ENCODE results near the gene MYCT1. TPM values are rescaled to one million over a fixed set of nuclear protein-coding genes. Genes with fewer than 3 reads are reported as not detected.

The MYCT1 gene
- total and polyA plus RNA-seq, 2 of the 8 experiments (the other 6 are each of a cell fraction or from before 2014, with no cell fraction given): 0.39 to 3.3 TPM

DNA sequence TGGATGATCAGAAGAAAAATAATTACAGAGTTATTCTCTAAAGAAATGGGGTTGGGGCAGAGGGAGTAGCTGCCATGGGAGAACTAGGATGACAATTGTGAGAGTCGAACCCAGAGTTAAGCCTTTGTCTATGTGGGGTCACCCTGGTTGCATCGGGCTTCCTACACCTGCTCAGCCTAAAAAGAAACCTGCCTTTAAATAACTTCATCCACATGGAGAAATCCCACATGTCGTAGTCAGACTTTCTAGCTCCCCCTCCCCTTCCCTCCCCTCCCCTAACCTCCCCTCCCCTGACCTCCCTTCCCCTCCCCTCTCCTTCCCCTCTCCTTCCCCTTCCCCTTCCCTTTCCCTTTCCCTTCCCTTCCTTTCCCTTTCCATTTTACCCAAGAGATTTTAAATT, 67.6 kb downstream of the MYCT1 start:
- POLR2A ChIA-PET (ENCODE audit: partially characterized antibody): no interaction called here
- Histone ChIP-seq H2BK12ac (ENCODE audit: low read depth, low read length) (no peak overlapping the region), H3K9ac (replicated peaks in 1 of 4; ENCODE audit: extremely low read depth in 1 of 4, low read depth in 3 of 4, low read length in 3 of 4) (no peak overlapping the region), H4K20me1 (replicated peaks in 1 of 2; ENCODE audit: control insufficient read depth in 1 of 2, insufficient read depth in 2 of 2, low read length in 2 of 2) (no peaks in the 10 kb centered on the region), H3K4me1 (replicated peaks in 1 of 4; ENCODE audit: control insufficient read depth in 3 of 4, insufficient read depth in 4 of 4, low read length in 3 of 4) (no peaks in the 10 kb centered on the region), H2AFZ (ENCODE audit: low read length) (no peak overlapping the region), H4K8ac (ENCODE audit: extremely low read depth, insufficient read depth, low read length) (no peak overlapping the region), H4K5ac (ENCODE audit: insufficient read length, low read depth, low read length) (no peak overlapping the region), H3K4me2 (ENCODE audit: insufficient read depth in 1 of 2, low read depth in 2 of 2, low read length in 2 of 2) (no peak overlapping the region), H4K91ac (replicated peaks; ENCODE audit: insufficient read length, low read length) (no peak overlapping the region), H3K79me2 (ENCODE audit: control insufficient read depth in 1 of 2, insufficient read depth in 2 of 2, low read length in 2 of 2) (no peaks in the 10 kb centered on the region), H3K23me2 (ENCODE audit: low read depth, low read length) (no peaks in the 10 kb centered on the region), H2BK120ac (replicated peaks; ENCODE audit: low read depth, low read length) (no peak overlapping the region), H3K27ac (ENCODE audit: low read depth, low read length) (no peak overlapping the region), H3K4me3 (ENCODE audit: extremely low read depth in 1 of 4, insufficient read depth in 2 of 4, low read depth in 3 of 4, low read length in 4 of 4) (no peak overlapping the region), H2BK5ac (ENCODE audit: low read depth, low read length) (no peak overlapping the region), H2BK15ac (ENCODE audit: low read length) (no peak overlapping the region), H3K79me1 (ENCODE audit: low read depth, low read length) (no peaks in the 10 kb centered on the region), H3K36me3 (ENCODE audit: control insufficient read depth in 2 of 4, insufficient read depth in 4 of 4, low read length in 3 of 4) (no peaks in the 10 kb centered on the region), H3K9me3 (ENCODE audit: insufficient read depth in 2 of 2, low read depth in 1 of 2, low read length in 1 of 2) (no peaks in the 10 kb centered on the region), H3K4ac (replicated peaks; ENCODE audit: insufficient read length, low read depth, low read length) (no peak overlapping the region), H2BK20ac (ENCODE audit: low read length) (no peak overlapping the region), H3K23ac (ENCODE audit: insufficient read length) (no peak overlapping the region), H3K27me3 (replicated peaks in 1 of 4; ENCODE audit: control insufficient read depth in 3 of 4, extremely low read depth in 1 of 4, insufficient read depth in 3 of 4, low read length in 3 of 4) (no peaks in the 10 kb centered on the region), H3K18ac (ENCODE audit: extremely low read depth, low read length) (no peak overlapping the region), H3K56ac (replicated peaks; ENCODE audit: insufficient read length, low read depth, low read length) (no peak overlapping the region), H2AK5ac (ENCODE audit: low read depth, low read length) (no peak overlapping the region), H3K14ac (ENCODE audit: insufficient read length) (no peak overlapping the region)
- DNase-seq (ENCODE audit: low read depth in 1 of 2, low spot score in 2 of 2): no peak
- FAIRE-seq: no peak
- 100% methylated on average over 2 of the region's 3 CpGs; no CpG with 5 or more reads in 1 of the 2 experiments for WGBS, 2 experiments (ENCODE audit: extremely low coverage in 1 of 2, insufficient coverage in 1 of 2, insufficient read length in 1 of 2, insufficient replicate concordance in 2 of 2, low coverage in 1 of 2, low lambda C conversion rate in 2 of 2, missing lambda C conversion rate in 1 of 2)
- CTCF ChIA-PET (ENCODE audit: partially characterized antibody): interaction anchor here (1.2 kb wide), 1 partner anchor 56 kb away, joined by 3 read pairs; no protein-coding TSS in a partner anchor
- TF ChIP-seq EP300 (IDR thresholded peaks at IDR 0.05; ENCODE audit: borderline replicate concordance in 1 of 2, low read depth in 2 of 2, low read length in 2 of 2) (no peak), CBX5 (IDR thresholded peaks at IDR 0.05; ENCODE audit: low read depth, low read length) (no peak), MAFK (IDR thresholded peaks at IDR 0.05; ENCODE audit: low read depth, low read length) (no peak), CTBP2 (IDR thresholded peaks at IDR 0.05; ENCODE audit: borderline replicate concordance, insufficient read depth, insufficient read length, low read length) (no peak), GTF2F1 (IDR thresholded peaks at IDR 0.05; ENCODE audit: borderline replicate concordance, low read depth, low read length) (no peak), NANOG (IDR thresholded peaks at IDR 0.05; ENCODE audit: insufficient read depth, low read depth, low read length, poor library complexity, severe bottlenecking) (no peak), NRF1 (IDR thresholded peaks at IDR 0.05; ENCODE audit: low read depth, low read length) (no peak), TAF1 (IDR thresholded peaks at IDR 0.05; ENCODE audit: low read depth, low read length) (no peak), EGR1 (IDR thresholded peaks at IDR 0.05; ENCODE audit: borderline replicate concordance, low read depth, low read length) (no peak), POLR2A (IDR thresholded peaks at IDR 0.05; ENCODE audit: control extremely low read depth in 1 of 2, low read depth in 2 of 2, low read length in 2 of 2) (no peak), SP2 (IDR thresholded peaks at IDR 0.05; ENCODE audit: low read length) (no peak), RNF2 (IDR thresholded peaks at IDR 0.05; ENCODE audit: borderline replicate concordance, low read depth, low read length, missing control alignments, poor library complexity, severe bottlenecking) (no peak), SIRT6 (IDR thresholded peaks at IDR 0.05; ENCODE audit: low read length) (no peak)
- TF ChIP-seq, protein P1, sequence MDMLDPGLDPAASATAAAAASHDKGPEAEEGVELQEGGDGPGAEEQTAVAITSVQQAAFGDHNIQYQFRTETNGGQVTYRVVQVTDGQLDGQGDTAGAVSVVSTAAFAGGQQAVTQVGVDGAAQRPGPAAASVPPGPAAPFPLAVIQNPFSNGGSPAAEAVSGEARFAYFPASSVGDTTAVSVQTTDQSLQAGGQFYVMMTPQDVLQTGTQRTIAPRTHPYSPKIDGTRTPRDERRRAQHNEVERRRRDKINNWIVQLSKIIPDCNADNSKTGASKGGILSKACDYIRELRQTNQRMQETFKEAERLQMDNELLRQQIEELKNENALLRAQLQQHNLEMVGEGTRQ (IDR thresholded peaks at IDR 0.05; ENCODE audit: low read length): no peak
